SK-N-SH (cell line): ENCODE results near the gene SEC24D. TPM values are rescaled to one million over a fixed set of nuclear protein-coding genes. Genes with fewer than 3 reads are reported as not detected.
A peak's percentile ranks its signal among the peaks of the same experiment; 100 is the strongest.

Experiments used
- CTCF ChIA-PET: fragments of 300-600, 350-600 bp; formaldehyde crosslinking; extraction: SDS; loops from one replicate; lab custom pipeline; 2021; lab: Yijun Ruan, JAX
- POLR2A ChIA-PET: fragments of 350-600 bp; sonication (Branson Sonifier 250); formaldehyde crosslinking; extraction: SDS; loops from one replicate; lab custom pipeline; 2020; ENCODE audit warnings: antibody characterized with exemption, inconsistent platforms; lab: Yijun Ruan, JAX
- DNase-seq: peaks from one replicate; pipeline ENCODE4 v3.0.0; 2012
- H2AFZ ChIP-seq: fragments of 200-600 bp; sonication (generic); 2 replicates; pipeline ENCODE4 v1.8.1; 2016; ENCODE audit warnings: antibody characterized with exemption, mild to moderate bottlenecking, low read depth
- H3F3A ChIP-seq: fragments of 200-600 bp; sonication (generic); replicated peaks from 2 replicates; pipeline ENCODE3; 2016; ENCODE audit warnings: antibody characterized with exemption, mild to moderate bottlenecking; ENCODE audit not compliant: insufficient read depth
- H3K27ac ChIP-seq, 2 experiments: fragments of 200-500 bp in 1 of 2; fragments of 200-600 bp in 1 of 2; sonication (Bioruptor generic) in 1 of 2; sonication (generic), shearing (Covaris generic) in 1 of 2; 2 replicates each; pipeline versions ENCODE4 v1.5.1 to v1.6.1; 2014 to 2016; ENCODE audit warnings: low read depth in 2 of 2, inconsistent platforms in 1 of 2, low read length in 1 of 2, mild to moderate bottlenecking in 1 of 2, mixed read lengths in 1 of 2
- H3K27me3 ChIP-seq: fragments of 200-600 bp; sonication (generic), shearing (Covaris generic); 2 replicates; pipeline ENCODE4 v1.6.1; 2016; ENCODE audit warnings: mixed run types; ENCODE audit not compliant: insufficient read depth
- H3K36me3 ChIP-seq, 2 experiments: fragments of 200-500 bp in 1 of 2; fragments of 200-600 bp in 1 of 2; sonication (Bioruptor generic) in 1 of 2; sonication (generic) in 1 of 2; replicated peaks in 1 of 2; 2 replicates each; pipeline versions ENCODE3 to v1.5.1; 2014 to 2016; ENCODE audit warnings: low read length in 1 of 2, mild to moderate bottlenecking in 1 of 2; ENCODE audit not compliant: insufficient read depth in 2 of 2, control insufficient read depth in 1 of 2
- H3K4me1 ChIP-seq, 2 experiments: fragments of 200-500 bp in 1 of 2; fragments of 200-600 bp in 1 of 2; sonication (Bioruptor generic) in 1 of 2; sonication (generic), shearing (Covaris generic) in 1 of 2; 2 replicates each; pipeline versions ENCODE4 v1.5.1 to v1.6.1; 2014 to 2016; ENCODE audit warnings: low read depth in 1 of 2, low read length in 1 of 2, mixed run types in 1 of 2; ENCODE audit not compliant: insufficient read depth in 2 of 2, control insufficient read depth in 1 of 2
- H3K4me2 ChIP-seq: fragments of 200-600 bp; sonication (generic), shearing (Covaris generic); 2 replicates; pipeline ENCODE4 v1.6.1; 2017; ENCODE audit warnings: mixed run types
- H3K4me3 ChIP-seq, 2 experiments: fragments of 200-500 bp in 1 of 2; fragments of 200-600 bp in 1 of 2; sonication (Bioruptor generic) in 1 of 2; sonication (generic), shearing (Covaris generic) in 1 of 2; 2 replicates each; pipeline versions ENCODE4 v1.5.1 to v1.8.1; 2014 to 2016; ENCODE audit warnings: low read depth in 2 of 2, inconsistent platforms in 1 of 2, low read length in 1 of 2, mild to moderate bottlenecking in 1 of 2, mixed read lengths in 1 of 2, moderate library complexity in 1 of 2
- H3K79me2 ChIP-seq: fragments of 200-600 bp; sonication (generic); 2 replicates; pipeline ENCODE4 v1.8.1; 2017; ENCODE audit warnings: mild to moderate bottlenecking; ENCODE audit not compliant: insufficient read depth
- H3K9ac ChIP-seq: fragments of 200-600 bp; sonication (generic); 2 replicates; pipeline ENCODE4 v1.6.1; 2017; ENCODE audit warnings: mixed run types
- H3K9me2 ChIP-seq: fragments of 200-600 bp; sonication (generic); 2 replicates; pipeline ENCODE4 v1.6.1; 2017; ENCODE audit warnings: mixed run types
- H3K9me3 ChIP-seq: fragments of 200-600 bp; sonication (generic); 2 replicates; pipeline ENCODE4 v1.6.1; 2017; ENCODE audit warnings: mixed run types, mild to moderate bottlenecking, moderate library complexity
- H4K20me1 ChIP-seq: fragments of 200-600 bp; sonication (generic); 2 replicates; pipeline ENCODE4 v1.6.1; 2017; ENCODE audit warnings: mild to moderate bottlenecking, mixed run types; ENCODE audit not compliant: insufficient read depth
- CHD2 ChIP-seq: fragments of 150-350 bp; IDR thresholded peaks from 2 replicates; pipeline ENCODE4 v1.6.1; 2018; ENCODE audit warnings: low read length; ENCODE audit not compliant: partially characterized antibody
- FOXM1 ChIP-seq: IDR thresholded peaks from 2 replicates; pipeline ENCODE4 v1.4.0; 2012; ENCODE audit warnings: low read depth, mild to moderate bottlenecking
- GABPA ChIP-seq: IDR thresholded peaks from 2 replicates; pipeline ENCODE4 v1.4.0; 2012; ENCODE audit warnings: low read depth, mild to moderate bottlenecking
- GATA2 ChIP-seq: sonication (generic); formaldehyde crosslinking; IDR thresholded peaks from 2 replicates; pipeline ENCODE4 v1.5.0; 2020; ENCODE audit warnings: mild to moderate bottlenecking, missing genetic modification reagents
- JUND ChIP-seq: IDR thresholded peaks from 2 replicates; pipeline ENCODE4 v1.4.0; 2012
- MXI1 ChIP-seq: IDR thresholded peaks from 2 replicates; pipeline ENCODE4 v1.6.1; 2012; ENCODE audit warnings: mild to moderate bottlenecking, low read depth, low read length, improper control_type of control experiment
- NFIC ChIP-seq: IDR thresholded peaks from 2 replicates; pipeline ENCODE4 v1.4.0; 2012; ENCODE audit warnings: borderline replicate concordance
- RCOR1 ChIP-seq: fragments of 150-350 bp; IDR thresholded peaks from 2 replicates; pipeline ENCODE4 v1.6.1; 2017; ENCODE audit warnings: antibody characterized with exemption, low read length
- SIN3A ChIP-seq: IDR thresholded peaks from 2 replicates; pipeline ENCODE4 v1.6.1; 2012; ENCODE audit warnings: low read depth, mild to moderate bottlenecking, low read length, moderate library complexity, borderline replicate concordance
- TEAD4 ChIP-seq: IDR thresholded peaks from 2 replicates; pipeline ENCODE4 v1.4.0; 2012; ENCODE audit warnings: mild to moderate bottlenecking, borderline replicate concordance; ENCODE audit not compliant: insufficient read depth
- YY1 ChIP-seq: IDR thresholded peaks from 2 replicates; pipeline ENCODE4 v1.4.0; 2012; ENCODE audit warnings: low read depth, mild to moderate bottlenecking
- WGBS: methylation state at CpG from one replicate; pipeline ENCODE4 v1.1.6; 2017; ENCODE audit warnings: low lambda C conversion rate; 5-methylcytosine and 5-hydroxymethylcytosine counted together
- polyA plus RNA-seq, 3 experiments: library from polyadenylated mRNA; depleted of rRNA; stranded (reverse); fragments of >200 nt; gene quantifications; 2 replicates each; pipeline ENCODE4 v1.2.3, GENCODE V29; 2012
- TF ChIP-seq, protein P1 (sequence below): fragments of 150-350 bp; IDR thresholded peaks from 2 replicates; pipeline ENCODE4 v1.6.1; 2017; ENCODE audit warnings: antibody characterized with exemption, low read length, low read depth, borderline replicate concordance
- TF ChIP-seq, protein P2 (sequence below): IDR thresholded peaks from 2 replicates; pipeline ENCODE4 v1.4.0; 2012; ENCODE audit warnings: low read depth
- TF ChIP-seq, protein P3 (sequence below): IDR thresholded peaks from 2 replicates; pipeline ENCODE4 v1.6.1; 2012; ENCODE audit warnings: mild to moderate bottlenecking, low read depth, low read length, moderate library complexity

SEC24D gene
- polyA plus RNA-seq, 1 of the 3 experiments (the other 2 are of a cell fraction), result 32.2 TPM

DNA sequence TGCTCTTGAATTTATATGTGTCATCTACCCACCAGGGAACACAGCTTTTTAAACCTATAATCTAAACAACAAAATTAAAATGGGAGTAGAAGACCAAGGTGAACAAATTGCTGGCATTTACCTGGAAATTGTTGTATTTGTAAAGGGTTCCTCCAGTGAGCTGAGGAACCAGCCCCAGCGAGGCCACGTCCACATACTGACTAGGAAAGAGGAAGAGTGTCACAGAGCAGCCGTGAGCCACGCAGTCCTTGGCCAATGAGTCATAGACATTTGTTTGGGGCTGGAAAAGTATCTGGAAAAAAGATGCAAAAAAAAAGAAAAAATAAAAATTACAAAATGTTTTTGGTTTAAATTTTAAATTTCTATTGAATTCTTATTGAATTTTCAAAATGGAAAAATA is 92.1 kb downstream of the SEC24D start:
- Histone ChIP-seq H3K4me3 (no peak overlapping the region), H2AFZ (no peak overlapping the region), H3K27ac (no peak overlapping the region; a peak in 2 of 4 replicates), H3K4me2 (no peak overlapping the region), H3F3A (peaks cover 22% of the 10 kb centered on the region), H3K4me1 (peaks cover 0 to 22% of the 10 kb centered on the region in 2 experiments; a peak in 2 of 4 replicates), H4K20me1 (no peaks in the 10 kb centered on the region), H3K9me2 (no peaks in the 10 kb centered on the region), H3K9me3 (no peaks in the 10 kb centered on the region), H3K36me3 (peaks cover 55 to 62% of the 10 kb centered on the region in 2 experiments), H3K27me3 (no peaks in the 10 kb centered on the region), H3K79me2 (peaks cover 24% of the 10 kb centered on the region), H3K9ac (no peak overlapping the region)
- ChIA-PET CTCF (interaction anchor here (3.5 kb wide), 1 partner anchor 27 kb away, joined by 33 read pairs; no protein-coding TSS in a partner anchor), POLR2A (no interaction called here)
- no peak for DNase-seq
- WGBS, result 89% methylated on average over 4 of the region's 4 CpGs
- TF ChIP-seq GABPA (no peak), CHD2 (no peak)
- TF ChIP-seq, protein P1, sequence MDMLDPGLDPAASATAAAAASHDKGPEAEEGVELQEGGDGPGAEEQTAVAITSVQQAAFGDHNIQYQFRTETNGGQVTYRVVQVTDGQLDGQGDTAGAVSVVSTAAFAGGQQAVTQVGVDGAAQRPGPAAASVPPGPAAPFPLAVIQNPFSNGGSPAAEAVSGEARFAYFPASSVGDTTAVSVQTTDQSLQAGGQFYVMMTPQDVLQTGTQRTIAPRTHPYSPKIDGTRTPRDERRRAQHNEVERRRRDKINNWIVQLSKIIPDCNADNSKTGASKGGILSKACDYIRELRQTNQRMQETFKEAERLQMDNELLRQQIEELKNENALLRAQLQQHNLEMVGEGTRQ, result no peak
- TF ChIP-seq, protein P2, sequence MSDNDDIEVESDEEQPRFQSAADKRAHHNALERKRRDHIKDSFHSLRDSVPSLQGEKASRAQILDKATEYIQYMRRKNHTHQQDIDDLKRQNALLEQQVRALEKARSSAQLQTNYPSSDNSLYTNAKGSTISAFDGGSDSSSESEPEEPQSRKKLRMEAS, result no peak
- TF ChIP-seq, protein P3, sequence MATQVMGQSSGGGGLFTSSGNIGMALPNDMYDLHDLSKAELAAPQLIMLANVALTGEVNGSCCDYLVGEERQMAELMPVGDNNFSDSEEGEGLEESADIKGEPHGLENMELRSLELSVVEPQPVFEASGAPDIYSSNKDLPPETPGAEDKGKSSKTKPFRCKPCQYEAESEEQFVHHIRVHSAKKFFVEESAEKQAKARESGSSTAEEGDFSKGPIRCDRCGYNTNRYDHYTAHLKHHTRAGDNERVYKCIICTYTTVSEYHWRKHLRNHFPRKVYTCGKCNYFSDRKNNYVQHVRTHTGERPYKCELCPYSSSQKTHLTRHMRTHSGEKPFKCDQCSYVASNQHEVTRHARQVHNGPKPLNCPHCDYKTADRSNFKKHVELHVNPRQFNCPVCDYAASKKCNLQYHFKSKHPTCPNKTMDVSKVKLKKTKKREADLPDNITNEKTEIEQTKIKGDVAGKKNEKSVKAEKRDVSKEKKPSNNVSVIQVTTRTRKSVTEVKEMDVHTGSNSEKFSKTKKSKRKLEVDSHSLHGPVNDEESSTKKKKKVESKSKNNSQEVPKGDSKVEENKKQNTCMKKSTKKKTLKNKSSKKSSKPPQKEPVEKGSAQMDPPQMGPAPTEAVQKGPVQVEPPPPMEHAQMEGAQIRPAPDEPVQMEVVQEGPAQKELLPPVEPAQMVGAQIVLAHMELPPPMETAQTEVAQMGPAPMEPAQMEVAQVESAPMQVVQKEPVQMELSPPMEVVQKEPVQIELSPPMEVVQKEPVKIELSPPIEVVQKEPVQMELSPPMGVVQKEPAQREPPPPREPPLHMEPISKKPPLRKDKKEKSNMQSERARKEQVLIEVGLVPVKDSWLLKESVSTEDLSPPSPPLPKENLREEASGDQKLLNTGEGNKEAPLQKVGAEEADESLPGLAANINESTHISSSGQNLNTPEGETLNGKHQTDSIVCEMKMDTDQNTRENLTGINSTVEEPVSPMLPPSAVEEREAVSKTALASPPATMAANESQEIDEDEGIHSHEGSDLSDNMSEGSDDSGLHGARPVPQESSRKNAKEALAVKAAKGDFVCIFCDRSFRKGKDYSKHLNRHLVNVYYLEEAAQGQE, result no peak

- no peaks in the 10 kb centered on the region for H3K9me2 ChIP-seq
- H3K27ac ChIP-seq, result peak overlapping the region; percentile 45 to 86; a peak in 3 of 4 replicates
- TF ChIP-seq RCOR1 (no peak), GATA2 (no peak), TEAD4 (no peak), YY1 (no peak), SIN3A (no peak), MXI1 (no peak), FOXM1 (no peak), GABPA (no peak), JUND (no peak), NFIC (no peak)
- TF ChIP-seq, protein P2, result no peak
- TF ChIP-seq, all 33 proteins: peak for 0
- Histone ChIP-seq H3K4me2 (no peak overlapping the region), H3K27me3 (no peaks in the 10 kb centered on the region), H3K9ac (no peak overlapping the region), H3K79me2 (peaks cover 22% of the 10 kb centered on the region), H3K36me3 (peaks cover 72 to 73% of the 10 kb centered on the region in 2 experiments), H4K20me1 (no peaks in the 10 kb centered on the region), H3K4me1 (peaks cover 0 to 19% of the 10 kb centered on the region in 2 experiments; a peak in 2 of 4 replicates), H3K4me3 (no peak overlapping the region), H2AFZ (no peak overlapping the region), H3F3A (peaks cover 24% of the 10 kb centered on the region), H3K9me3 (no peaks in the 10 kb centered on the region)
- ChIA-PET CTCF (interaction anchor here (0.8 to 3.5 kb wide), 14 partner anchors 10 to 241 kb away, joined by 3 to 33 read pairs (median 4); partner anchors contain the start of gene SYNPO2), POLR2A (interaction anchor here (0.6 to 0.8 kb wide), 2 partner anchors 147 to 462 kb away, joined by 3 to 4 read pairs; partner anchors contain the start of gene SYNPO2)
- no peak for DNase-seq
Observed at GRCh38 chr4:118742050-118742449, 93.9 kb downstream of the SEC24D start.
